ENCODE measurements around the gene SYNDIG1.

DNA sequence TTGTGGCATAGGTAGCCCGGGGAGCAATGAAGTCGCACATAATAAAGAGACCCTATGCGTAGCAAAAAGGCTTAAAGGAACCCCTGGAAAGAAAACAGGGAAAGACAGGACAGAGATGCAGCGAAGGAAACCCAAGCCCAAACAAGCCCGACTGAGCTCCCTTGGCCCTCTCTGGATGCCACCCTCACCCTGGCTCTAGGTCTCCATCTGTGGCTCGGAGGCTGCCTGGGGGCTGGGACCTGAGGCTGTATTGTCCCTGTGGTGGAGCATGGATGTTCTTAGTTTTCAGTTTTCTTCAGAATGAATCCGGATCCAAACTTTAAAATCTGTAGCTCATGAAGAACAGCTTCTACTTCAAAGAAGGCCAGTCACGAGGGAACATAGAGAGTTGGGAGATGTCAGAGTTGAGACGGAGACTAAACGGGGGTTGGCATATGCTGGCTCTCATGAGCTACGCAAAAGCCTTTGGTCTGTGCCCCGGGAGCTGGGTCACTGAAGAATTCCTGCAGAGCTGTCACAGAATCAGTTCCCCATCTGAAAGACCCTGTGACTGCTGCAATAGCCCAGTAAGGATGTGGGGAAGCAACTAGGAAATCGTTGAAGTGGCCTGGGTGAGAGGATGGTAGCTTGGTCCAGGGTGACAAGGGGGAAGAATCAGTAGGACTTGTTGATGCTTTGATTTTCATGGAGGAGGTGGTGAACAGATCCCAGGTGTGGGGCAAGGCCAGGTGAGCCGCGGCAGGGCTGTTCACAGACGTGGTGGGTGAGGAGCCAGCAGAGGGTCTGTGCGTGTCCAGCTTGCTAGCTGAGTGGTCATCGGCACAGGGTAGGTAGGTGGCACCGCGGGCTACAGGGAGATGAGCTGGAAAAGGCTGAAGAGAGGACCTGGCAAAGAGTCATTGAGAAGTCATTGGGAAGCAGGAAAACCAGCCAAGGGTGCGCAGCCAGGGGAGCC is 35.2 kb downstream of the SYNDIG1 start:
- TF ChIP-seq, protein P1, sequence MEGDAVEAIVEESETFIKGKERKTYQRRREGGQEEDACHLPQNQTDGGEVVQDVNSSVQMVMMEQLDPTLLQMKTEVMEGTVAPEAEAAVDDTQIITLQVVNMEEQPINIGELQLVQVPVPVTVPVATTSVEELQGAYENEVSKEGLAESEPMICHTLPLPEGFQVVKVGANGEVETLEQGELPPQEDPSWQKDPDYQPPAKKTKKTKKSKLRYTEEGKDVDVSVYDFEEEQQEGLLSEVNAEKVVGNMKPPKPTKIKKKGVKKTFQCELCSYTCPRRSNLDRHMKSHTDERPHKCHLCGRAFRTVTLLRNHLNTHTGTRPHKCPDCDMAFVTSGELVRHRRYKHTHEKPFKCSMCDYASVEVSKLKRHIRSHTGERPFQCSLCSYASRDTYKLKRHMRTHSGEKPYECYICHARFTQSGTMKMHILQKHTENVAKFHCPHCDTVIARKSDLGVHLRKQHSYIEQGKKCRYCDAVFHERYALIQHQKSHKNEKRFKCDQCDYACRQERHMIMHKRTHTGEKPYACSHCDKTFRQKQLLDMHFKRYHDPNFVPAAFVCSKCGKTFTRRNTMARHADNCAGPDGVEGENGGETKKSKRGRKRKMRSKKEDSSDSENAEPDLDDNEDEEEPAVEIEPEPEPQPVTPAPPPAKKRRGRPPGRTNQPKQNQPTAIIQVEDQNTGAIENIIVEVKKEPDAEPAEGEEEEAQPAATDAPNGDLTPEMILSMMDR (IDR thresholded peaks at IDR 0.05; ENCODE audit: poor library complexity, severe bottlenecking): no peak
- TF ChIP-seq RAD21 (conservative IDR thresholded peaks at IDR 0.05) (no peak), EZH2 (IDR thresholded peaks at IDR 0.05; ENCODE audit: borderline replicate concordance, insufficient read depth, low read length, poor library complexity, severe bottlenecking) (no peak), POLR2AphosphoS5 (IDR thresholded peaks at IDR 0.05) (no peak)
- TF ChIP-seq, protein P2, sequence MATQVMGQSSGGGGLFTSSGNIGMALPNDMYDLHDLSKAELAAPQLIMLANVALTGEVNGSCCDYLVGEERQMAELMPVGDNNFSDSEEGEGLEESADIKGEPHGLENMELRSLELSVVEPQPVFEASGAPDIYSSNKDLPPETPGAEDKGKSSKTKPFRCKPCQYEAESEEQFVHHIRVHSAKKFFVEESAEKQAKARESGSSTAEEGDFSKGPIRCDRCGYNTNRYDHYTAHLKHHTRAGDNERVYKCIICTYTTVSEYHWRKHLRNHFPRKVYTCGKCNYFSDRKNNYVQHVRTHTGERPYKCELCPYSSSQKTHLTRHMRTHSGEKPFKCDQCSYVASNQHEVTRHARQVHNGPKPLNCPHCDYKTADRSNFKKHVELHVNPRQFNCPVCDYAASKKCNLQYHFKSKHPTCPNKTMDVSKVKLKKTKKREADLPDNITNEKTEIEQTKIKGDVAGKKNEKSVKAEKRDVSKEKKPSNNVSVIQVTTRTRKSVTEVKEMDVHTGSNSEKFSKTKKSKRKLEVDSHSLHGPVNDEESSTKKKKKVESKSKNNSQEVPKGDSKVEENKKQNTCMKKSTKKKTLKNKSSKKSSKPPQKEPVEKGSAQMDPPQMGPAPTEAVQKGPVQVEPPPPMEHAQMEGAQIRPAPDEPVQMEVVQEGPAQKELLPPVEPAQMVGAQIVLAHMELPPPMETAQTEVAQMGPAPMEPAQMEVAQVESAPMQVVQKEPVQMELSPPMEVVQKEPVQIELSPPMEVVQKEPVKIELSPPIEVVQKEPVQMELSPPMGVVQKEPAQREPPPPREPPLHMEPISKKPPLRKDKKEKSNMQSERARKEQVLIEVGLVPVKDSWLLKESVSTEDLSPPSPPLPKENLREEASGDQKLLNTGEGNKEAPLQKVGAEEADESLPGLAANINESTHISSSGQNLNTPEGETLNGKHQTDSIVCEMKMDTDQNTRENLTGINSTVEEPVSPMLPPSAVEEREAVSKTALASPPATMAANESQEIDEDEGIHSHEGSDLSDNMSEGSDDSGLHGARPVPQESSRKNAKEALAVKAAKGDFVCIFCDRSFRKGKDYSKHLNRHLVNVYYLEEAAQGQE (IDR thresholded peaks at IDR 0.05; ENCODE audit: borderline replicate concordance): no peak
